Mesenchymal stem cell (in vitro differentiated cells and primary cell): ENCODE results near the gene BCL7C.
A peak's percentile ranks its signal among the peaks of the same experiment; 100 is the strongest.
"Not testable (repeated sequence)": the region's sequence is repeated elsewhere in the genome, so short reads cannot be mapped to it uniquely, and the experiment has no call there.

Source experiments
- DNase-seq: peaks from one replicate; pipeline ENCODE4 v3.0.0-alpha.2; 2013
- H2AFZ ChIP-seq: one replicate; pipeline ENCODE4 v1.6.1; 2013; ENCODE audit warnings: low read depth, mild to moderate bottlenecking, control low read depth, inconsistent platforms, low read length, moderate library complexity
- H2AK5ac ChIP-seq: 2 replicates; pipeline ENCODE4 v1.6.1; 2013; ENCODE audit warnings: low read length, moderate library complexity, mild to moderate bottlenecking, inconsistent platforms; ENCODE audit not compliant: severe bottlenecking
- H2BK120ac ChIP-seq: one replicate; pipeline ENCODE4 v1.6.1; 2013; ENCODE audit warnings: low read depth, mild to moderate bottlenecking, inconsistent platforms, low read length, moderate library complexity
- H2BK12ac ChIP-seq, 2 experiments: one replicate each; pipeline ENCODE4 v1.6.1; 2013; ENCODE audit warnings: inconsistent platforms in 2 of 2, low read length in 2 of 2, mild to moderate bottlenecking in 2 of 2, moderate library complexity in 2 of 2, control low read depth in 1 of 2
- H2BK15ac ChIP-seq: one replicate; pipeline ENCODE4 v1.6.1; 2013; ENCODE audit warnings: mild to moderate bottlenecking, low read depth, inconsistent platforms; ENCODE audit not compliant: poor library complexity, severe bottlenecking
- H2BK5ac ChIP-seq: 2 replicates; pipeline ENCODE4 v1.6.1; 2013; ENCODE audit warnings: low read depth, mild to moderate bottlenecking, low read length, control low read depth, inconsistent platforms; ENCODE audit not compliant: poor library complexity, severe bottlenecking
- H3K14ac ChIP-seq, 2 experiments: one replicate each; pipeline ENCODE4 v1.6.1; 2013; ENCODE audit warnings: inconsistent platforms in 2 of 2, low read length in 2 of 2, control low read depth in 1 of 2, mild to moderate bottlenecking in 1 of 2, moderate library complexity in 1 of 2
- H3K18ac ChIP-seq, 2 experiments: one replicate each; pipeline ENCODE4 v1.6.1; 2013; ENCODE audit warnings: inconsistent platforms in 2 of 2, low read length in 2 of 2, control low read depth in 1 of 2, low read depth in 1 of 2, mild to moderate bottlenecking in 1 of 2
- H3K23ac ChIP-seq, 2 experiments: one replicate each; pipeline ENCODE4 v1.6.1; 2013; ENCODE audit warnings: inconsistent platforms in 2 of 2, low read length in 2 of 2, mild to moderate bottlenecking in 2 of 2, moderate library complexity in 2 of 2, control low read depth in 1 of 2
- H3K27ac ChIP-seq: 2 replicates; pipeline ENCODE4 v1.5.1; 2013; ENCODE audit warnings: mild to moderate bottlenecking, moderate library complexity, low read length, control low read depth, inconsistent platforms; ENCODE audit not compliant: poor library complexity, severe bottlenecking
- H3K27me3 ChIP-seq, 2 experiments: 2 replicates each; pipeline versions ENCODE4 v1.6.1 to v1.7.0; 2013; ENCODE audit warnings: low read length in 2 of 2, mild to moderate bottlenecking in 2 of 2, moderate library complexity in 2 of 2, control low read depth in 1 of 2, inconsistent platforms in 1 of 2; ENCODE audit not compliant: control insufficient read depth in 1 of 2, insufficient read depth in 1 of 2
- H3K36me3 ChIP-seq, 2 experiments: 2 replicates each; pipeline versions ENCODE4 v1.6.1 to v1.7.0; 2013; ENCODE audit warnings: low read length in 2 of 2, control low read depth in 1 of 2, inconsistent platforms in 1 of 2, low read depth in 1 of 2, mild to moderate bottlenecking in 1 of 2; ENCODE audit not compliant: insufficient read depth in 2 of 2, control insufficient read depth in 1 of 2
- H3K4ac ChIP-seq, 2 experiments: one replicate each; pipeline ENCODE4 v1.6.1; 2013; ENCODE audit warnings: inconsistent platforms in 2 of 2, low read length in 2 of 2, mild to moderate bottlenecking in 2 of 2, moderate library complexity in 2 of 2, control low read depth in 1 of 2, low read depth in 1 of 2
- H3K4me1 ChIP-seq: 2 replicates; pipeline ENCODE4 v1.6.1; 2013; ENCODE audit warnings: low read depth, low read length, control low read depth; ENCODE audit not compliant: control insufficient read depth, insufficient read depth
- H3K4me2 ChIP-seq: 2 replicates; pipeline ENCODE4 v1.6.1; 2013; ENCODE audit warnings: low read length, mild to moderate bottlenecking, inconsistent platforms; ENCODE audit not compliant: poor library complexity, severe bottlenecking
- H3K4me3 ChIP-seq, 2 experiments: 2 replicates each; pipeline versions ENCODE4 v1.5.1 to v1.7.0; 2013; ENCODE audit warnings: low read length in 2 of 2, mild to moderate bottlenecking in 2 of 2, control low read depth in 1 of 2, low read depth in 1 of 2; ENCODE audit not compliant: insufficient read depth in 1 of 2
- H3K79me1 ChIP-seq: replicated peaks from 2 replicates; pipeline ENCODE4 v1.6.1; 2013; ENCODE audit warnings: mild to moderate bottlenecking, control low read depth, low read length, inconsistent platforms; ENCODE audit not compliant: poor library complexity, severe bottlenecking
- H3K9ac ChIP-seq: 2 replicates; pipeline ENCODE4 v1.7.0; 2013; ENCODE audit warnings: mild to moderate bottlenecking, low read length, moderate library complexity
- H3K9me3 ChIP-seq: 2 replicates; pipeline ENCODE4 v1.7.0; 2013; ENCODE audit warnings: mild to moderate bottlenecking, low read length; ENCODE audit not compliant: control insufficient read depth
- H4K8ac ChIP-seq: one replicate; pipeline ENCODE4 v1.6.1; 2013; ENCODE audit warnings: inconsistent platforms, mild to moderate bottlenecking, low read length, moderate library complexity
- H4K91ac ChIP-seq: one replicate; pipeline ENCODE4 v1.6.1; 2013; ENCODE audit warnings: mild to moderate bottlenecking, low read length, inconsistent platforms
- whole genome bisulfite sequencing: methylation state at CpG from one replicate; pipeline ENCODE4 v1.1.7; 2013; ENCODE audit warnings: mixed read lengths; 5-methylcytosine and 5-hydroxymethylcytosine counted together

BCL7C gene

GRCh38 chr16:30863178-30863577, 30.7 kb downstream of the BCL7C start:
- H2AK5ac ChIP-seq, H2BK5ac ChIP-seq, H3K4me1 ChIP-seq, H3K23ac ChIP-seq, H3K36me3 ChIP-seq, H4K8ac ChIP-seq, H3K14ac ChIP-seq, H3K4ac ChIP-seq, H3K27me3 ChIP-seq, H2BK15ac ChIP-seq, H3K9ac ChIP-seq, H2BK120ac ChIP-seq, H3K18ac ChIP-seq, H2AFZ ChIP-seq, H3K4me2 ChIP-seq, H3K27ac ChIP-seq, H4K91ac ChIP-seq, H3K4me3 ChIP-seq, H2BK12ac ChIP-seq, H3K79me1 ChIP-seq, H3K9me3 ChIP-seq, DNase-seq: not testable (repeated sequence)
- 91% methylated on average over 3 of the region's 3 CpGs for WGBS

GRCh38 chr16:30860729-30861128, 33.1 kb downstream of the BCL7C start:
- DNase-seq, H4K8ac ChIP-seq, H3K18ac ChIP-seq, H3K4me1 ChIP-seq, H3K9ac ChIP-seq, H3K4ac ChIP-seq, H2AFZ ChIP-seq, H3K27me3 ChIP-seq, H3K4me2 ChIP-seq, H3K4me3 ChIP-seq, H2BK120ac ChIP-seq, H2BK5ac ChIP-seq, H2AK5ac ChIP-seq, H4K91ac ChIP-seq, H3K36me3 ChIP-seq, H3K27ac ChIP-seq, H3K9me3 ChIP-seq, H3K79me1 ChIP-seq, H2BK15ac ChIP-seq, H2BK12ac ChIP-seq, H3K14ac ChIP-seq, H3K23ac ChIP-seq: not testable (repeated sequence)
- 85% methylated on average over 7 of the region's 7 CpGs for WGBS

- Histone ChIP-seq H2BK120ac (no peak overlapping the region), H3K9me3 (peaks cover 2% of the 10 kb centered on the region), H3K14ac (no peak overlapping the region), H3K9ac (no peak overlapping the region), H3K27me3 (no peaks in the 10 kb centered on the region), H3K18ac (no peak overlapping the region), H4K8ac (no peak overlapping the region), H3K4me3 (no peak overlapping the region), H2BK12ac (no peak overlapping the region), H2BK15ac (no peak overlapping the region), H3K23ac (no peak overlapping the region), H3K79me1 (no peaks in the 10 kb centered on the region), H2BK5ac (no peak overlapping the region), H2AK5ac (no peak overlapping the region), H3K4ac (no peak overlapping the region), H2AFZ (no peak overlapping the region), H3K4me1 (no peaks in the 10 kb centered on the region), H4K91ac (no peak overlapping the region), H3K27ac (no peak overlapping the region), H3K4me2 (no peak overlapping the region), H3K36me3 (peaks cover 0 to 9% of the 10 kb centered on the region in 2 experiments)
- DNase-seq: peak; percentile 9
- WGBS: 100% methylated on average over 2 of the region's 4 CpGs
Measured at GRCh38 chr16:30858829-30859423, 35.0 kb downstream of the BCL7C start.

- WGBS: 35% methylated on average over 3 of the region's 3 CpGs
- no peak overlapping the region for H2AFZ ChIP-seq
- H3K27me3 ChIP-seq: no peaks in the 10 kb centered on the region
- no peak overlapping the region for H3K23ac ChIP-seq
- H3K27ac ChIP-seq: no peak overlapping the region
- H3K9ac ChIP-seq: no peak overlapping the region
- no peak for DNase-seq
- H3K4me3 ChIP-seq: no peak overlapping the region
- H3K36me3 ChIP-seq: peaks cover 0 to 16% of the 10 kb centered on the region in 2 experiments
- no peak overlapping the region for H4K8ac ChIP-seq
- H4K91ac ChIP-seq: no peak overlapping the region
- no peak overlapping the region for H2BK5ac ChIP-seq
- H3K14ac ChIP-seq: no peak overlapping the region
- no peak overlapping the region for H2BK120ac ChIP-seq
- no peaks in the 10 kb centered on the region for H3K4me1 ChIP-seq
- H2BK12ac ChIP-seq: no peak overlapping the region
- no peaks in the 10 kb centered on the region for H3K9me3 ChIP-seq
- no peak overlapping the region for H2BK15ac ChIP-seq
- no peaks in the 10 kb centered on the region for H3K79me1 ChIP-seq
- H3K4ac ChIP-seq: no peak overlapping the region
- no peak overlapping the region for H3K4me2 ChIP-seq
- H3K18ac ChIP-seq: no peak overlapping the region
- no peak overlapping the region for H2AK5ac ChIP-seq
Measured at GRCh38 chr16:30858111-30858495, 35.8 kb downstream of the BCL7C start.
